PC-9 (cell line): ENCODE measurements around the gene ZNF235.

Experiments used
- EZH2 ChIP-seq: fragments of 200-600 bp; sonication (generic); IDR thresholded peaks from 2 replicates; pipeline ENCODE4 v1.8.0; 2017; ENCODE audit warnings: antibody characterized with exemption, low read depth
- TF ChIP-seq, protein P1 (sequence below): fragments of 200-600 bp; sonication (generic); conservative IDR thresholded peaks from 2 replicates; pipeline ENCODE4 v1.6.1; 2017; ENCODE audit warnings: mixed run types, antibody characterized with exemption, mild to moderate bottlenecking, moderate library complexity

DNA sequence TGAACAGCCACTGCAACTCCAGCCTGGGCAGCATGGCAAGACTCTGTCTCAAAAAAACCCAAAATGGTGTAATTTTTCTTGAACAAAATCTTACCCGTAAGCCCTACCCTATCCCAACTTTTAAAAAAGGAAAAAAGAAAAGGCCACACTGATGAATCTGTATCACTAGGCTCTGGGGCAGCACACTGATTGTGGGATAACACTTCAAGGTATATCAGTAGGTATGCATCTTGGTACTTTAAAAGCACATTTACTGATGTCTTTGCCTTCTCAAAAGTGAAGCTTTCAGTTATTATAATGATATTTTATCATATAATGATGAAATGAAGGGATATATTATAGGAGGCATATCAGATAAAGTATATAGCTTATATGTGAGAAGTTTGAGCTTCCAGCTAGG lies 27.3 kb upstream of the ZNF235 start:
- TF ChIP-seq, protein P1, sequence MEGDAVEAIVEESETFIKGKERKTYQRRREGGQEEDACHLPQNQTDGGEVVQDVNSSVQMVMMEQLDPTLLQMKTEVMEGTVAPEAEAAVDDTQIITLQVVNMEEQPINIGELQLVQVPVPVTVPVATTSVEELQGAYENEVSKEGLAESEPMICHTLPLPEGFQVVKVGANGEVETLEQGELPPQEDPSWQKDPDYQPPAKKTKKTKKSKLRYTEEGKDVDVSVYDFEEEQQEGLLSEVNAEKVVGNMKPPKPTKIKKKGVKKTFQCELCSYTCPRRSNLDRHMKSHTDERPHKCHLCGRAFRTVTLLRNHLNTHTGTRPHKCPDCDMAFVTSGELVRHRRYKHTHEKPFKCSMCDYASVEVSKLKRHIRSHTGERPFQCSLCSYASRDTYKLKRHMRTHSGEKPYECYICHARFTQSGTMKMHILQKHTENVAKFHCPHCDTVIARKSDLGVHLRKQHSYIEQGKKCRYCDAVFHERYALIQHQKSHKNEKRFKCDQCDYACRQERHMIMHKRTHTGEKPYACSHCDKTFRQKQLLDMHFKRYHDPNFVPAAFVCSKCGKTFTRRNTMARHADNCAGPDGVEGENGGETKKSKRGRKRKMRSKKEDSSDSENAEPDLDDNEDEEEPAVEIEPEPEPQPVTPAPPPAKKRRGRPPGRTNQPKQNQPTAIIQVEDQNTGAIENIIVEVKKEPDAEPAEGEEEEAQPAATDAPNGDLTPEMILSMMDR, result no peak
- TF ChIP-seq EZH2, result no peak
